GM19467 (cell line): ENCODE data around the gene GLMN.
"Not testable (repeated sequence)": the region's sequence is repeated elsewhere in the genome, so short reads cannot be mapped to it uniquely, and the experiment has no call there.

ENCODE experiments used
- ATAC-seq: cut with Tn5 transposase; IDR thresholded peaks from one replicate; pipeline ENCODE4 v1.9.1; 2021; ENCODE audit warnings: mild to moderate bottlenecking, moderate library complexity; ENCODE audit not compliant: unreplicated experiment

The GLMN gene

GRCh38 chr1:92301021-92301420 is 2.2 kb upstream of the GLMN start:
- ATAC-seq, result no peak

GRCh38 chr1:92299477-92300150 is 827 bp upstream of the GLMN start:
- no peak for ATAC-seq

GRCh38 chr1:92298213-92298572 is 594 bp downstream of the GLMN start:
- ATAC-seq, result no peak

- ATAC-seq, result no peak
Observed at GRCh38 chr1:92291372-92291999, 7.3 kb downstream of the GLMN start.

GRCh38 chr1:92281411-92281810 is 17.4 kb downstream of the GLMN start:
- ATAC-seq, result not testable (repeated sequence)

GRCh38 chr1:92279781-92280180 is 19.0 kb downstream of the GLMN start:
- ATAC-seq, result not testable (repeated sequence)

- ATAC-seq, result no peak
Observed at GRCh38 chr1:92277105-92277723, 21.6 kb downstream of the GLMN start.

GRCh38 chr1:92276082-92276481 is 22.7 kb downstream of the GLMN start:
- no peak for ATAC-seq

GRCh38 chr1:92274939-92275338 is 23.8 kb downstream of the GLMN start:
- ATAC-seq, result no peak

- no peak for ATAC-seq
Observed at GRCh38 chr1:92273039-92273438, 25.7 kb downstream of the GLMN start.

- no peak for ATAC-seq
Observed at GRCh38 chr1:92262516-92262915, 36.3 kb downstream of the GLMN start.

GRCh38 chr1:92259350-92259749 is 39.4 kb downstream of the GLMN start:
- no peak for ATAC-seq

GRCh38 chr1:92254714-92255113 is 44.1 kb downstream of the GLMN start:
- ATAC-seq, result not testable (repeated sequence)

- ATAC-seq, result no peak
Observed at GRCh38 chr1:92244376-92244775, 54.4 kb downstream of the GLMN start.

GRCh38 chr1:92240034-92240433 is 58.8 kb downstream of the GLMN start:
- no peak for ATAC-seq

GRCh38 chr1:92230736-92231135 is 68.1 kb downstream of the GLMN start:
- ATAC-seq, result no peak

- ATAC-seq, result no peak
Observed at GRCh38 chr1:92228401-92228800, 70.4 kb downstream of the GLMN start.

GRCh38 chr1:92219028-92219427 is 79.8 kb downstream of the GLMN start:
- ATAC-seq, result no peak

- ATAC-seq, result no peak
Observed at GRCh38 chr1:92218559-92218958, 80.2 kb downstream of the GLMN start.

GRCh38 chr1:92217721-92218120 is 81.1 kb downstream of the GLMN start, which contains the start of gene C1orf146:
C1orf146 (plus strand) TSS chr1:92217915; CDS start chr1:92231421, 13,506 bp downstream.
- ATAC-seq, result no peak

- no peak for ATAC-seq
Observed at GRCh38 chr1:92211166-92211565, 87.6 kb downstream of the GLMN start.

GRCh38 chr1:92210701-92211100 is 88.1 kb downstream of the GLMN start:
- ATAC-seq, result no peak
